ENCODE data around the gene CDC42BPA. TPM values are rescaled to one million over a fixed set of nuclear protein-coding genes. Genes with fewer than 3 reads are reported as not detected.

Gene CDC42BPA
- total and polyA plus RNA-seq, 3 donors from 2014 or later: 39.9 to 109 (median 105) TPM

DNA sequence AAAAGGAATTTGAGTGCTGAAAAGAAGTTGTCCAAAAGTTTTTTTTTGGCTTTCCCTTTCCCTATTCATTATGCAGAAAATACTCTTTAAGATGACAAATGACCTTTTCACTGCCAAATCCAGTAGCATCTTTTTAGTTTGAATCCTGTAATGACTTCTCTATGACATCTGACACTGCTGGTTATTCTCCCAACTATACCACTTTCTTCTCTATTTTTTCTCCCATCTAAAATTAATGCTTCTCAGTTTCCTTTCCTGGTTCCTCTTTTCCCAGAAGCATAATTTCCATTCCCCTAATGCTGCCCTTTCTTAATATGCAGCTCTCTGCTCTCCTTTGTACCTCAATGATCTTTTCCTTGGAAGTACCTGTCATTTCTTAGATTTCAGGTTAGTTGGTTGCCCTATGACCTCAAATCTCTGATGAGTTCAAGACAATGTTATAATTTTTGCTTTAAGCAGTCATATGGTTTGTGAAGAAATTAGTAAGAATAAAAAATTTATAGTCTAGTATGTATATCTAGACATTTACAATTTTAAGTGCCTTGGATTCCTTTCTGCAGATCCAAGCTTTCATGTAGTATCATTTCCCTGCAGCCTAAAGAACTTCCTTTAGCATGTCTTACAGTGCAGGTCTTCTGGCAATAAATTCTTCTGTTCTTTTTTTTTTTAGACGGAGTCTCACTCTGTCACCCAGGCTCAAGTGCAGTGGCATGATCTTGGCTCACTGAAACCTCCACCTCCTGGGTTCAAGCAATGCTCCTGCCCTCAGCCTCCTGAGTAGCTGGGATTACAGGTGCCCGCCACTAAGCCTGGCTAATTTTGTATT lies 150.8 kb downstream of the CDC42BPA start:
- Histone ChIP-seq H3K9me3 (no peaks in the 10 kb centered on the region), H3K27ac (no peak overlapping the region), H3K4me1 (no peaks in the 10 kb centered on the region), H3K27me3 (no peaks in the 10 kb centered on the region), H3K4me3 (no peak overlapping the region), H3K36me3 (ENCODE audit: low read depth, missing control alignments) (no peaks in the 10 kb centered on the region)
- TF ChIP-seq POLR2A (IDR thresholded peaks at IDR 0.05) (no peak), CTCF (IDR thresholded peaks at IDR 0.05) (no peak)
- intact Hi-C loops (cut with DNase I; ENCODE audit: low total_unique reads): no loop called here
- no peak for DNase-seq
- 80 to 87% methylated on average over 2 of the region's 2 CpGs for WGBS, 2 donors

DNA sequence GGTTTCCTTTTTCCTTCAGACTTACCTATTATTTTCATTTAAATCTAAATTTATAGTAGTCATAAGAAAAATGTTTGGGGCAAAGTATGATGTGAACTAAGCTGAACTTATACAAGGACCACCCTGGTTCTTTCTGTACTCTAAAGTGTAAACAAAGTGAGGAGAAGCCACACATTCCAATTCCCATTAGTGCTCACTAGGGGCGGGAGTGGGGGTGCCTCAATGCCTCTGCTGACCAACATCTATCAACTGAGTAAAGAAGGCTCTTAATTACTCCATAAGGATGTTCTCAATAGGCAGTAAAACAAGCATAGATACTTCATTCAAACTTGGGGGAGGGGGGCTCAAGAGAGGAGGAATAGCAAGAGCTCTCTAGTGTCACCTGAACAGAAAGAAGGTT lies 151.7 kb downstream of the CDC42BPA start:
- no peak overlapping the region for H3K27ac ChIP-seq
- H3K9me3 ChIP-seq: no peaks in the 10 kb centered on the region
- TF ChIP-seq POLR2A (IDR thresholded peaks at IDR 0.05) (no peak), CTCF (IDR thresholded peaks at IDR 0.05) (no peak)
- no peaks in the 10 kb centered on the region for H3K4me1 ChIP-seq
- intact Hi-C loops (cut with DNase I; ENCODE audit: low total_unique reads): no loop called here
- no peak overlapping the region for H3K4me3 ChIP-seq
- H3K36me3 ChIP-seq (ENCODE audit: low read depth, missing control alignments): no peaks in the 10 kb centered on the region
- no peak for DNase-seq
- 78 to 96% methylated on average over 1 of the region's 1 CpG for WGBS, 2 donors
- no peaks in the 10 kb centered on the region for H3K27me3 ChIP-seq

DNA sequence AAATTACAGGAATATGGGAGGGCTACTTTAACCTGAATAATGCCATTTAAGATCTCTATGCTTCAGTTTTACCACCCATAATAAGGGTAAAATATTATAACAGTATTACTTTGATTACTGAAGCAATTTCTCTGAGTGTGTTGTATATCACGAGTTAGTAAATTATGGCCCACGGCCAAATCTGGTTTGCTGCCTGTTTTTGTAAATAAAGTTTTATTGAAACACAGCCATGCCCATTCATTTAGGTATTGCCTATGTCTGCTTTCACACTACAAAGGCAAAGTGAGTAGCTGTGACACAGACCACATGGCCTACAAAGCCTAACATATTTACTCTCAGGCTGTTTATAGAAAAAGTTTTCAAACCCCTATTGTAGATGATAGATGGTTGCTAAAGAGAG lies 156.8 kb downstream of the CDC42BPA start:
- 41 to 44% methylated on average over 2 of the region's 2 CpGs for WGBS, 2 donors
- Histone ChIP-seq H3K27ac (no peak overlapping the region), H3K9me3 (no peaks in the 10 kb centered on the region), H3K4me1 (no peaks in the 10 kb centered on the region), H3K27me3 (no peaks in the 10 kb centered on the region), H3K4me3 (no peak overlapping the region), H3K36me3 (ENCODE audit: low read depth, missing control alignments) (no peaks in the 10 kb centered on the region)
- DNase-seq: no peak
- intact Hi-C loops (cut with DNase I; ENCODE audit: low total_unique reads): no loop called here
- TF ChIP-seq POLR2A (IDR thresholded peaks at IDR 0.05): no peak
- TF ChIP-seq CTCF (IDR thresholded peaks at IDR 0.05): no peak

- H3K9me3 ChIP-seq: no peaks in the 10 kb centered on the region
- intact Hi-C loops (cut with DNase I; ENCODE audit: low total_unique reads): no loop called here
- no peak for DNase-seq
- H3K4me1 ChIP-seq: no peaks in the 10 kb centered on the region
- no peak for TF ChIP-seq CTCF (IDR thresholded peaks at IDR 0.05)
- TF ChIP-seq POLR2A (IDR thresholded peaks at IDR 0.05): no peak
- no peak overlapping the region for H3K4me3 ChIP-seq
- no peak overlapping the region for H3K27ac ChIP-seq
- H3K36me3 ChIP-seq (ENCODE audit: low read depth, missing control alignments): no peaks in the 10 kb centered on the region
- no peaks in the 10 kb centered on the region for H3K27me3 ChIP-seq
- 86 to 94% methylated on average over 3 of the region's 3 CpGs for WGBS, 2 donors
Measured at GRCh38 chr1:227156520-227156919, 161.8 kb downstream of the CDC42BPA start.

DNA sequence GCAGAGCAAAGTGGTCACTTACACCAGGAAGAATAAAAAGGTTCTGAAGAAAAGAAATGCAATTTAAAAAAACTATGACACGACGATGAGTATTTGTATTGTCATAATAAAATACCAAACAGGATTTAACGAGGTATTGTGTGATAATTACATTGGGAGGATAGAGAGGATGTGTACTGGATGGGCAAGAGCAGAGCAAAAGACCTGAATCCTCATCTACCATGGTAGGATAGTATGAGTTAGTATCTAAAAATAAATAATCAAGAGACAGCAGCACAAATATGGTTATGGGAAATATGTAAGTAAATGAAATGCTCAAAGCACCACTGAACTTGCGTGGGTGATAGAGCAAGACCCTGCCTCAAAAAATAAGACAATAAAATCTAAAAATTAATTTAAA lies 162.6 kb downstream of the CDC42BPA start:
- Histone ChIP-seq H3K27me3 (no peaks in the 10 kb centered on the region), H3K27ac (no peak overlapping the region), H3K36me3 (ENCODE audit: low read depth, missing control alignments) (no peaks in the 10 kb centered on the region), H3K4me1 (no peaks in the 10 kb centered on the region), H3K4me3 (no peak overlapping the region), H3K9me3 (no peaks in the 10 kb centered on the region)
- intact Hi-C loops (cut with DNase I; ENCODE audit: low total_unique reads): no loop called here
- TF ChIP-seq CTCF (IDR thresholded peaks at IDR 0.05) (no peak), POLR2A (IDR thresholded peaks at IDR 0.05) (no peak)
- DNase-seq: no peak
- 95 to 96% methylated on average over 4 of the region's 4 CpGs for WGBS, 2 donors

All from testis (tissue), 3 donors.